Bronchial epithelial cell (primary cell): ENCODE data around the gene CADPS2. TPM values are rescaled to one million over a fixed set of nuclear protein-coding genes. Genes with fewer than 3 reads are reported as not detected.

Experiments used
- DNase-seq: peaks from one replicate; pipeline ENCODE4 v3.0.0-alpha.2; 2010; ENCODE audit warnings: low read depth
- FAIRE-seq: peaks from 2 replicates; lab custom pipeline; 2011; peaks lifted over from hg19 to GRCh38; lab: Jason Lieb, UNC
- H3K27me3 ChIP-seq: 2 replicates; pipeline ENCODE4 v1.5.1; 2011; ENCODE audit warnings: low read length; ENCODE audit not compliant: control insufficient read depth, insufficient read depth
- H3K36me3 ChIP-seq: 2 replicates; pipeline ENCODE4 v1.5.1; 2011; ENCODE audit warnings: low read length; ENCODE audit not compliant: control insufficient read depth, insufficient read depth
- H3K4me3 ChIP-seq: 2 replicates; pipeline ENCODE4 v1.5.1; 2011; ENCODE audit warnings: mild to moderate bottlenecking, low read depth, low read length, control low read depth
- total RNA-seq: library from RNA; depleted of rRNA; stranded (reverse); fragments of >200 nt; gene quantifications from 2 replicates; pipeline ENCODE4 v1.2.1, GENCODE V29; 2014
- TF ChIP-seq, protein P1 (sequence below): IDR thresholded peaks from 2 replicates; pipeline ENCODE4 v1.5.1; 2011; ENCODE audit warnings: mild to moderate bottlenecking, moderate library complexity, low read length, control low read depth, inconsistent platforms; ENCODE audit not compliant: insufficient read depth, severe bottlenecking

Gene CADPS2
- total RNA-seq, 1 donor from 2014 or later, result 4.2 TPM

DNA sequence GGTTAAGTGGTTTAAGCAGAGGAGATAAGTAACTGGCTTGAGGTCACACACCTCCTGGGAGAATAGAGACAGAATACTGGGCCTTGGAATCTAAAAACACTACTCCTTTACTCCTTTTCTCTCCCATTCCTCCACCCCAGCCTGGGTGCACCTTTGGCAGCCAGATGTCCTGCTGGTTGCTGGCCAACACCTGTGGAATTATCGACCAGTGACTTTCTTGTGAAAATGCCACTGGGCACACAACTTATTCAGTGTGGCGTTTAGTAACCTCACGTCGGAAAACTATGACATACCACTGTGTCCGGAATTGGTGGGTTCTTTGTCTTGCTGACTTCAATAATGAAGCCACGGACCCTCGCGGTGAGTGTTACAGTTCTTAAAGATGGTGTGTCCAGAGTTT is 213.7 kb downstream of the CADPS2 start:
- DNase-seq (no peak), FAIRE-seq (no peak)
- TF ChIP-seq, protein P1, sequence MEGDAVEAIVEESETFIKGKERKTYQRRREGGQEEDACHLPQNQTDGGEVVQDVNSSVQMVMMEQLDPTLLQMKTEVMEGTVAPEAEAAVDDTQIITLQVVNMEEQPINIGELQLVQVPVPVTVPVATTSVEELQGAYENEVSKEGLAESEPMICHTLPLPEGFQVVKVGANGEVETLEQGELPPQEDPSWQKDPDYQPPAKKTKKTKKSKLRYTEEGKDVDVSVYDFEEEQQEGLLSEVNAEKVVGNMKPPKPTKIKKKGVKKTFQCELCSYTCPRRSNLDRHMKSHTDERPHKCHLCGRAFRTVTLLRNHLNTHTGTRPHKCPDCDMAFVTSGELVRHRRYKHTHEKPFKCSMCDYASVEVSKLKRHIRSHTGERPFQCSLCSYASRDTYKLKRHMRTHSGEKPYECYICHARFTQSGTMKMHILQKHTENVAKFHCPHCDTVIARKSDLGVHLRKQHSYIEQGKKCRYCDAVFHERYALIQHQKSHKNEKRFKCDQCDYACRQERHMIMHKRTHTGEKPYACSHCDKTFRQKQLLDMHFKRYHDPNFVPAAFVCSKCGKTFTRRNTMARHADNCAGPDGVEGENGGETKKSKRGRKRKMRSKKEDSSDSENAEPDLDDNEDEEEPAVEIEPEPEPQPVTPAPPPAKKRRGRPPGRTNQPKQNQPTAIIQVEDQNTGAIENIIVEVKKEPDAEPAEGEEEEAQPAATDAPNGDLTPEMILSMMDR, result no peak
- Histone ChIP-seq H3K4me3 (no peak overlapping the region), H3K36me3 (no peaks in the 10 kb centered on the region), H3K27me3 (no peaks in the 10 kb centered on the region)

DNA sequence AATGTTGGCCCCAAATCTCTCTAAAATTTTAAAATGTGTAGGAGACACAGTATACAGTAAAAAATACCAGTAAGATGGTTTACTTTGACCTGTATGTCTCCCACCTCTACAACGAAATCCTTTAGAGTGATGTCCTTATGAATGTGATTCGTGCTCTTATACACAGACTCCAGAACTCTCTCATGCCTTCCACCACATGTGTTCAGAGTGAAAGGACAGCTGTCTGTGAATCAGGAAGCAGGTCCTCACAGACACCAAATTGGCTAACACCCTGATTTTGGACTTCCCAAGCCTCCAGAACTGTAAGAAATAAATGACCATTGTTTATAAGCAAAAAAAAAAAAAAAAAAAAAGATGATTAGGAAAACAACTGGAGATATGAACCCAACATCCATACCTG is 222.5 kb downstream of the CADPS2 start:
- FAIRE-seq, result no peak
- H3K4me3 ChIP-seq, result no peak overlapping the region
- TF ChIP-seq, protein P1, result no peak
- no peak for DNase-seq
- H3K27me3 ChIP-seq, result no peaks in the 10 kb centered on the region
- no peaks in the 10 kb centered on the region for H3K36me3 ChIP-seq

DNA sequence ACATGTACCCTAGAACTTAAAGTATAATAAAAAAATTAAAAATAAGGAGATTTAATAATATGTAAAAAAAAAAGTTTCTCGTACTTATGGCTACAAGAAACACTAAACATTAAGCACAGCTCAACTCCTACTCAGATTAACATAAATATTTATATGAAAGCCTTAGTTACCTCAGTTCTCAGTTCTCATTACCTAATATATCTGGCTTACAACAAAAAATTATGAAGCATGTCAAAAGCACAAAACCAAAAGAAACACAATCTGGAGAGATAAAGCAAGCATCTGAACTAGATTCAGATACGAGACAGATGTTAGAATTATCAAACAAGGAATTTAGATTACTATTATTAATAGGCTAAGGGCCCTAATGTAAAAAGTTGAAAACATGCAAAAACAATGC is 227.4 kb downstream of the CADPS2 start:
- TF ChIP-seq, protein P1, result no peak
- no peak overlapping the region for H3K4me3 ChIP-seq
- H3K36me3 ChIP-seq, result no peaks in the 10 kb centered on the region
- DNase-seq (no peak), FAIRE-seq (no peak)
- no peaks in the 10 kb centered on the region for H3K27me3 ChIP-seq

DNA sequence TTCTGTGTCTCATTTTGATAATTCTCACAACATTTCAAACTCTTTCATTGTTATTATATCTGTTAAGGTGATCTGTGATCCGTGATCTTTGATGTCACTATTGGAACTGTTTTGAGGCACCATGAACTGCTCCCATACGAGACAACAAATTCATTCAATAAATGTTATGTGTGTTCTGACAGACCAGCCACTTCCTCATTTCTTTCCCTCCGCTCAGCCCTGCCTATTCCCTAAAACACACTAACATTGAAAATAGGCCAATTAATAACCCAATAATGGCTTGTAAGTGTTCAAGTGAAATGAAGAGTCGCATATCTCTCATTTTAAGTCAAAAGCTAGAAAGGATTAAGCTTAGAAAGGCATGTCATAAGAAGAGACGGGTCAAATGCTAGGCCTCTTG is 232.6 kb downstream of the CADPS2 start:
- FAIRE-seq, result no peak
- H3K27me3 ChIP-seq, result no peaks in the 10 kb centered on the region
- DNase-seq, result no peak
- TF ChIP-seq, protein P1, result no peak
- H3K36me3 ChIP-seq, result no peaks in the 10 kb centered on the region
- H3K4me3 ChIP-seq, result no peak overlapping the region

DNA sequence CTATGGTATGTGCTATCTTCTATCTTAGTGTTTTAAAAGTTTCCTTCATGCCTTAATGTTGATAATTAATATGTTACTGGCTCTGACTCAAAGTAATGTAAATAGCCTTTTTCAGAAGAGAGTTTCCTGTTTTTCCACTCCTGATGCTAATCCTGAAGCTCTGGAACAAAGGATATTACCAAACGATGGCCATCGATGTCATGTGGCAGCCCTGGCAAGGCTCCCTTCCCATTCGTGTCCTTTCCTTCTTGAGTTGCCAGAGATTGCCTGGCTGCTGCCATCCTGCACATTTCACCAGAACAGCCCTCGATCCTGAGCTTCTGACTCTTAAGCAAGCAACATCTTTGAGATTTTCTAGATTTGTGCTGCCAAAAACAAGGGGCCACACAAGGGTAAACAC is 233.4 kb downstream of the CADPS2 start:
- Histone ChIP-seq H3K27me3 (no peaks in the 10 kb centered on the region), H3K36me3 (no peaks in the 10 kb centered on the region), H3K4me3 (no peak overlapping the region)
- peak; percentile 34 for DNase-seq
- FAIRE-seq, result no peak
- TF ChIP-seq, protein P1, result no peak

DNA sequence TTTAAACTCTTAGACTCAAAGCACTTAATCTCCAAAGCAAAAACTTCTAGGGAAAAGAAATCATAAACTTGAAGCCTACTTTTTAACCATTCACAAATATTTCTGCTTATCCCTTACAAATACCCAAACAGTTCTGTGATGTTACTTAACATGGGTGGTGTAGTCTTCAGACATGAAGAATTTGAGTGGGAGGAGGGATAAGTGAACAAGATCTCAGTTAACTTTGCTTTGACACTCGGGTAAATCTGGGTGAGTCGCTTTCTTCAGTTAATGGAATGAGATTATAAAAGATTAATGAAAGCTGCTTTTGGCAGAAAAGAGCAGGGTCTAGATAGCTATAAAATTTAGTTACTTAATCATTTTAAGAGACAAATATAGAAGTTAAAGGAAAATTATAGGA is 234.8 kb downstream of the CADPS2 start:
- TF ChIP-seq, protein P1, result no peak
- no peaks in the 10 kb centered on the region for H3K27me3 ChIP-seq
- FAIRE-seq (no peak), DNase-seq (no peak)
- H3K4me3 ChIP-seq, result no peak overlapping the region
- H3K36me3 ChIP-seq, result no peaks in the 10 kb centered on the region
